RWPE2 (cell line): Measurements from ENCODE around the gene RAI1.

ENCODE experiments used
- ATAC-seq: fragments of 200-7000 bp; cut with Tn5 transposase; 3 replicates; pipeline ENCODE4 v1.9.1; 2021; ENCODE audit warnings: low read depth
- DNase-seq: peaks from one replicate; pipeline ENCODE4 v3.0.0-alpha.2; 2020; ENCODE audit warnings: low spot score
- H3K27ac ChIP-seq: fragments of 450-650 bp; 2 replicates; pipeline ENCODE4 v1.5.1; 2017; ENCODE audit warnings: mild to moderate bottlenecking; ENCODE audit not compliant: poor library complexity, severe bottlenecking
- H3K27me3 ChIP-seq: fragments of 250-450 bp; sonication (Bioruptor Pico); 2 replicates; pipeline ENCODE4 v1.5.1; 2021; ENCODE audit warnings: mild to moderate bottlenecking, moderate library complexity; ENCODE audit not compliant: insufficient read depth, poor library complexity, severe bottlenecking
- H3K36me3 ChIP-seq: fragments of 250-450 bp; sonication (Bioruptor Pico); 2 replicates; pipeline ENCODE4 v1.5.1; 2020; ENCODE audit warnings: low read depth, mild to moderate bottlenecking, moderate library complexity
- H3K4me1 ChIP-seq: fragments of 250-450 bp; sonication (Bioruptor Pico); 2 replicates; pipeline ENCODE4 v1.5.1; 2021; ENCODE audit warnings: mild to moderate bottlenecking, moderate library complexity; ENCODE audit not compliant: insufficient read depth, poor library complexity, severe bottlenecking
- H3K4me3 ChIP-seq: fragments of 250-450 bp; sonication (Bioruptor Pico); 2 replicates; pipeline ENCODE4 v1.5.1; 2021; ENCODE audit warnings: mild to moderate bottlenecking, moderate library complexity; ENCODE audit not compliant: severe bottlenecking
- H3K9me3 ChIP-seq: fragments of 250-450 bp; sonication (Bioruptor Pico); 2 replicates; pipeline ENCODE4 v1.5.1; 2021; ENCODE audit warnings: mild to moderate bottlenecking, moderate library complexity; ENCODE audit not compliant: severe bottlenecking
- CTCF ChIP-seq: fragments of 450-650 bp; IDR thresholded peaks from one replicate; pipeline ENCODE4 v1.5.1; 2017; ENCODE audit warnings: mild to moderate bottlenecking, moderate library complexity; ENCODE audit not compliant: poor library complexity, severe bottlenecking

The RAI1 gene

GRCh38 chr17:17824783-17825614 lies 143.7 kb downstream of the RAI1 start:
- no peaks in the 10 kb centered on the region for H3K9me3 ChIP-seq
- peaks cover 54% of the 10 kb centered on the region for H3K4me1 ChIP-seq
- H3K27ac ChIP-seq: peak overlapping the region; percentile 94
- no peak for DNase-seq
- H3K27me3 ChIP-seq: no peaks in the 10 kb centered on the region
- no peak overlapping the region for H3K4me3 ChIP-seq
- no peak for ATAC-seq
- no peak for TF ChIP-seq CTCF
- peaks cover 51% of the 10 kb centered on the region for H3K36me3 ChIP-seq

- H3K27ac ChIP-seq: peak overlapping the region; percentile 94
These were observed 145.1 kb downstream of the RAI1 start for GRCh38 chr17:17826342-17826713.

GRCh38 chr17:17826942-17827785 lies 145.9 kb downstream of the RAI1 start:
- ATAC-seq: no peak
- no peaks in the 10 kb centered on the region for H3K9me3 ChIP-seq
- H3K4me3 ChIP-seq: no peak overlapping the region
- H3K36me3 ChIP-seq: peaks cover 48% of the 10 kb centered on the region
- no peak for DNase-seq
- H3K4me1 ChIP-seq: peaks cover 35% of the 10 kb centered on the region
- TF ChIP-seq CTCF: no peak
- H3K27me3 ChIP-seq: no peaks in the 10 kb centered on the region
- H3K27ac ChIP-seq: peak overlapping the region; percentile 94

More at GRCh38 chr17:17826342-17826713, 145.1 kb downstream of the RAI1 start:
- Histone ChIP-seq H3K27me3 (no peaks in the 10 kb centered on the region), H3K9me3 (no peaks in the 10 kb centered on the region), H3K4me1 (peaks cover 42% of the 10 kb centered on the region), H3K36me3 (peaks cover 48% of the 10 kb centered on the region), H3K4me3 (no peak overlapping the region)
- no peak for DNase-seq
- TF ChIP-seq CTCF: no peak
- no peak for ATAC-seq

- H3K9me3 ChIP-seq: no peaks in the 10 kb centered on the region
- no peak for DNase-seq
- TF ChIP-seq CTCF: no peak
- no peak for ATAC-seq
- peak overlapping the region; percentile 94 for H3K27ac ChIP-seq
- peaks cover 32% of the 10 kb centered on the region for H3K4me1 ChIP-seq
- peaks cover 48% of the 10 kb centered on the region for H3K36me3 ChIP-seq
- H3K4me3 ChIP-seq: no peak overlapping the region
- H3K27me3 ChIP-seq: no peaks in the 10 kb centered on the region
These were observed 146.8 kb downstream of the RAI1 start for GRCh38 chr17:17827826-17828621.
